Stimulated activated CD4-positive, alpha-beta T cell treated with anti-CD3 and anti-CD28 coated beads, Interleukin-1b, Interleukin-23, amount 100 ng/mL, for 48 hours (primary cell): ENCODE measurements around the gene HCRT.
A peak's percentile ranks its signal among the peaks of the same experiment; 100 is the strongest.
"Not testable (repeated sequence)": the region's sequence is repeated elsewhere in the genome, so short reads cannot be mapped to it uniquely, and the experiment has no call there.

Experiments
- DNase-seq: peaks from one replicate; pipeline ENCODE4 v3.0.0-alpha.2; 2020

Gene HCRT, protein sequence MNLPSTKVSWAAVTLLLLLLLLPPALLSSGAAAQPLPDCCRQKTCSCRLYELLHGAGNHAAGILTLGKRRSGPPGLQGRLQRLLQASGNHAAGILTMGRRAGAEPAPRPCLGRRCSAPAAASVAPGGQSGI

DNA sequence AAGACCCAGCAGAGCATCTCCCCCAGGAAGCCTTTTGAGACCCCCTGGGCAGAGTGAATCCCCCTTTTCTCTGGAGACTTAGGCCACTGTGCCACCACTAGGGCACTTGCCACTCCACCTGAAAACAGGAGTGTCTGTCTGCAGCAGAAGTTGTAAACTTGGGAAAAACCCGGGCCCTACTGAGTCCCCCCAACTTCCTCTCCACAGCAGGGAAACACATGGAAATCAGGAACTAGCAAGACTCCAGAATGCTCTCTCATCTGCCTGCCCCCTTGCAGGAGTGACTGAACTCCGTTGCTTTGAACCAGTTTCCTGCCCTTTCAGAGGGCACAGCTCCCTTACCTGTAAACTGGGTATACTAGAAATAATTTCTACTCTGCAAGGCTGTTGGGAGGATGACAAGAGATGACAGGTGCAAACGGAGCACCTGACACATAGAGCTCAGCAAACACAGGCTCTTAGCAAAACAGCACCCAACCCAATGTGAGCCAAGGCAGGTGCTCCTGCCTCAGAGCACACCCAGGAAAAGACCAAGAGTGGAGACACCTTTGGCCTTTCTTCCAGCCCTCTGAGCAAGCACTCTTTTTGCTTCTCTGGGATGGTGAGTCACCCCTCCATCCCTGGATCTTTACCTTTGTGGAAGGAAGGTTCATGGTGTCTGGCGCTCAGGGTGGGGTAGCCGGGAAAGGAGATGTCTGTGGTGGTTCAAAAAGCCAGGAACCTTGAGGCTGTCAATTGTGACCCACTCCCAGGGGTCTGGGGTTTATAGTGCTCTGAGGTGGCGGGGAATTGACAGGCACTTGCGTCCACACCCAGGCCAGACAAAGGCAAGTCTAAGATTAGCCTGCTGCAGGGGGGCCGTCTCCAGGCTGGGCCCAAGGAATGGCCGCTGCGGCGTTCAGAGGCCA is at the start of gene HCRT:
HCRT (minus strand) TSS at position 740 of the 908 bp plus-strand sequence; CDS start at position 653, 87 bp downstream.
- no peak for DNase-seq

DNA sequence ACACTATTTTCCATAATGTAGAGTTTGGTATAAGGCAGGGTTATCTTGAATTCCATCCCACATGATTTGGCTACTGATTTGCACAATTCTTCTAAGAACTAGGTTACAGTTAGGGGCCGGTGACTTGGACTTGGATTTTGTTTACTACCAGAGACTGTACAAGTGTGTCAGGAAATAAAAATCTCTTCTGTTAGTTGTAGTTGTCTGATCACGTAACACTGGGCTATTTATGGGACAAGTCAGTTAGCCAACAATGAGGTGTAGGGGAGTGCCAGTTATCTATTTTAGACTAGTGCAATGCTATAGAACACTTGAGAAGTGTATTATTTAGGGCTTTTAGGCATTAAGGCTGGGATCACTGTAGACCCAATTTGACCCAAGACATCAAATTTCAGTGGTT is 48.7 kb upstream of the HCRT start:
- DNase-seq: no peak

DNA sequence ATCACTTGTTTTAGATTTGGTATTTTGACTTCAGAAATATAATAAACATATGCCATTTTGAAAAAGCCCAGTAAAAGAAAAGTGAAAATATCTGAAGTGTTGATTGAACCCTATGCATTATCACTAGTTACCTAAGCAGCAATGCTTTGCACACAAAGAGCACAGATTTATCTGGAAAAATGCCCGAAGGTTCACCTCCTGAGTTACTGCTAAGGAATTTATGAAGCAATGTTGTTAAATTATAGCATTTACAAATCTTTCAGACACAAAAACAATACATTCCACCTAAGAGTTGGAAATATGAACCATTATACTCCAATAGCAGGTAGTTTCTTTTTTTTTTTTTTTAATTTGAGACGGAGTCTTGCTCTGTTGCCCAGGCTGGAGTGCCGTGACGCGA is 47.9 kb upstream of the HCRT start:
- DNase-seq: no peak

DNA sequence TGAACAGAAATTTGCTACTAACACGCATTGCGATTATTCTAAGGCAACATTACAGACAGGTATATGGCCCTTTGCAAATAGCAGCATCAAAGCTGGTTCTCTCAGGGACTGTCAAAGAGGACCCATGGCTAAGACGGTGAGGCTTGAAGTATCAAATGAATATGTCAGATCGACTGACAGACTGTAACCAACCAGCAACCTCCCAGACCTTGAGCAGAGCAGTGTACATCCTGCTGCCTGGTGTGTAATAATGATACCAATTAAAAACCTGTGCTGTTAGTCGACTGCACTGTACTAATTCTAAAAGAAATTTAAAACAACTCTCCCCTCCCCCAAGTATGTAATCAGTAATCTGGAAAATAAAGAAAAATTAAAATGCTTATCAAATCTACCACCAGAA is 45.0 kb upstream of the HCRT start:
- DNase-seq: peak; percentile 24

DNA sequence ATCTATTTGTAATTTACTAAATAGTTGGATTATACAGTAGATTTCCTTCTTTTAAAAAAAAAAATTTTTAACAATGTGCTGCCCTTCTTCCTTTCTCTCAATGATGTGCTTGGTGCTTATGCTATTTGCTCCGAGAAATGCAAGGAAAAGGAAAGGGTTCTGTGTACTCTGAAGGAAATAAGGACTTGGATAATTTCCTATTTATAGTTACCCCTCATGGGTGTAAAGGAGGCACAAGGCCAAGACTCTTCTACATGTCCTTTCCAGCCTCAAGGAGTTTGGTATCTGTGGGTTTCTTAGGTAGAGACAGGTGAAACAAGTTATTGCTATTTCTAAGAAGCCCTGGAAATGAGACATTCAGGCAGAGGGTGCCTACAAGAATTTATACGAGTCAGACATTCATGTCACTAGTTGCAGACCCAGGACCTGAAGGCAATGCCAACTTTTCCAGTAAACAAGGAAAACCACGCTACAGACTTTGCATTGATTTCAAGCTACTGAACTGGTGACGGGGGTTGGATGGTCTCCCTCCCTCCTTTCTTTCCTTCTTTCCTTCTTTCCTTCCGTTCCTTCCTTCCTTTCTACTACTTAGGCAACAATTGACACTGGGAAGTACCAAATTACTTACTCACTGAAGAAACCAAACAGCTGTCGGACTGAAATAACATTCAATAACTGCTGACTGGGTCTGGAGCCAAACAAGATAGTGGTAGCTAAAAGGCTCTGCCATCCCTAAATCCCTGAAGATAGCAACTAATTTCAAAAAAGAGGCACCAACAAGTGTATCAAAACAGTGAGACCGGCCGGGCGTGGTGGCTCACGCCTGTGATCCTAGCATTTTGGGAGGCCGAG is 42.8 kb upstream of the HCRT start:
- DNase-seq: no peak

DNA sequence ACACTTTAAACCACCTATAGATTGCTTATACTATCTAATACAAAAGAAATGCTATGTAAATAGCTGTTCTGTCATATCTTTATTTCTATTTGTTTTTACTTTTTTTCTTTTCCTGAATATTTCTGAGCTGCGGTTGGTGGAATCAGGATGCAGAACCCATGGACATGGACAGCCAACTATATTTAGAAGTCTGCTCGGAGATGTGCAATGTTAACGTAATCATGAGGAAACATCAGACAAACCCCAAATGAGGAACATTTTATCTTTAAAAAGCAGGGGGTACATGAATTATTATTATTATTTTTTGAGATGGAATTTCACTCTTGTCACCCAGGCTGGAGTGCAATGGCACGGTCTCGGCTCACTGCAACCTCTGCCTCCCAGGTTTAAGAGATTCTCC is 40.4 kb upstream of the HCRT start:
- DNase-seq: no peak

DNA sequence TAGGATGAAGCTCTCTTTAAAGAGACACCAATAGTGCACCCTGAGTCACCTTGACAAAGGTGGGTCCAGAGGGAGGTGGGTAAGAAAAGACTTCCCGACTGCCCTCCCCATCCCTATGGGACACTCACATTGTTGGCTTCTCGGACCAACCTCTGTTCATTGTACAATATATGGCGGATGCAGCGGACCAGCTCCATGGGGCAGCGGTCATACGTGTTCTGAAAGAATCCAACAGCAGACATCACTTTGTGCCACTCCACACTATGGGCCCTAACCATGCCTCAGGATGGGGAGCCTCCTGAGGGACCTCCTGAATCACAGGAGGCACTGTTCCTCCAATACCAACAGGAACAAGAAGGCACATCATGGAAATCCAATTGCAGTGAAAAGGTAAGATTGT is 39.4 kb upstream of the HCRT start:
- no peak for DNase-seq

DNA sequence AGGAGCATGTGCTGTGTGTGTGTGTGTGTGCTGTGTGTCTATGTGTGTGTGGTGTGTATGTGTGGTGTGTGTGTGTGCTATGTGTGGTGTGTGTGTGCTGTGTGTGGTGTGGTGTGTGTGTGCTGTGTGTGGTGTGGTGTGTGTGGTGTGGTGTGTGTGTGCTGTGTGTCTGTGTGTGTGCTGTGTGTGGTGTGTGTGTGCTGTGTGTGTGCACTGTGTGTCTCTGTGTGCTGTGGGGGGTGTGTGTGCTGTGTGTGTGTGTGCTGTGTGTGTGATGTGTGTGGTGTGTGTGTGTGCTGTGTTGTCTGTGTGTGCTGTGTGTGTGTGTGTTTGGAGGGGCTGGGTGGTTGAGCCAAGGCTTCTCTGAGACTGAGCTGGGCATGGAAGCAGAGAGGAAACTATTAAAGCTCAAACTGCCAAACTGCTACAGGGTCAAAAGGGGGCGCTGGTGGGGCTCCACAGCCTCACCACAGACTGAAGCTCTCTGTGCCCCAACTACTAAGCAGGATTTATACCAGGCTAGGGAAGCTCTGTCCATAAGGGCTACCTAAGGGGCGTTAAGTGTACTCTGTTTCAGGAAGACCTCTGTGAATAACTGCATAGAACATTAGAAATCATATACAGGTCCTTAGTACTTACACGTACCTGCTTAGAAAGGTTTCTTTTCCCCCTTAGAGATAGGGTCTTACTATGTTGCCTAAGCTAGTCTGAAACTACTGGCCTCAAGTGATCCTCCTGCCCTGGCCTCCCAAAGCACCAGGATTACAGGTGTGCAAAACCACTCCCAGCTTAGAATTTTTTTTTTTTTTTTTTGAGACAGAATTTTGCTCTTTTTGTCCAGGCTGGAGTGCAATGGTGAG is 36.9 kb upstream of the HCRT start:
- DNase-seq: peak; percentile 47

DNA sequence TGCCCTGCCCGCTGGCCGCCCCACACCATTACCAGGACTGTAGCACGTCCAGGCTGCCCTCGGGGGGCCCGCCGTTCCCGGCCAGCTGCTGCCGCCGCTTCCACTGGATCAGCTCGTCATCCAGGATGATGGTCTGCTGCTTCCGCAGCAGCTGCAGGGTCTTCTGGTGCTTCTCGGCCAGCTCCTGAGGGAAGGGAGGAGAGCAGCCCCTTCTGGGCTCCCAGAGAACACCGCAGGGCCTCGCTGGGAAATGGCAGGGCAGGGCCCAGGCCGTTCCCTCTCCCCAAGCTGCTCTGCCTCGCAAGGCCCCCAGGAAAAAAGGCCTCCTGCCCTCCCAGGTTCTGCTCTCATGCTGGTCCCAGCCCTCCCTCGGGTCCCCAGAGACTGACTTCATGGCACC is 34.0 kb upstream of the HCRT start:
- DNase-seq: not testable (repeated sequence)

DNA sequence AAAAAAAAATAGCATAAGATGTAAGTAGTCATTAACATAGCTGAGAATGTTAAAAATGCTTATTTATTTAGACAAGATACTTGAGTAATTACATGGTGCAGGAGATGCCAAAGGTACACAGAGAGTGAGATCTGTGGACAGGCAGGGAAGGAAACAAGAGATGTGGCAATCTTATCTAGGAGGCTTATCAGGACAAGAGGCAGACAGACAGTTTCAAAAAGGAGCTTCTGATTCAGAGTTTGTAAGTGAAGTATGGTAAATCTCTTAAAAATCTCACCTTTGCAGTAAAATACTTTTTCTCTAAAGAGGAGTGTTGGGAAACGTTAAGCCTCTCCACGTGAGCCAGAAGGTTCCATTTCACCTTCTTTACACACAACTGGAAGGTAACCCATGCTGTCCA is 28.9 kb upstream of the HCRT start:
- no peak for DNase-seq

DNA sequence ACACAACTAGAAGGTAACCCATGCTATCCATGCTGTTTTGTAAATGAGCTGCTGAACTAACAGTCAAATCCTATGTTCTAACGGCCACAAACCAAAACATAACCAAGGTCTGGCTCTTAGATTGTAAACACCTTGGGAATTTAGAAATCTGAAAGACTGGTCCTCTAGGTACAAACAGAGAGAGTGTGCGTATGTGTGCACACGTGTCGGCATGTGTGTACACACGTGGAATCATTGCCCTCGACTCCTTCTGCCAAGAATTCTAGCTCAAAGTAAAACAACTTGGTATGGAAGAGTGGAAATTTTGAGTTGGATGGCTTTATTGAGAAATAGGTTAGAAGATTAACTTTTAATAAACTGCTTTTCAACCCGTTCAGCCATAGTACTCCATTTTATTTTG is 27.1 kb upstream of the HCRT start:
- no peak for DNase-seq

DNA sequence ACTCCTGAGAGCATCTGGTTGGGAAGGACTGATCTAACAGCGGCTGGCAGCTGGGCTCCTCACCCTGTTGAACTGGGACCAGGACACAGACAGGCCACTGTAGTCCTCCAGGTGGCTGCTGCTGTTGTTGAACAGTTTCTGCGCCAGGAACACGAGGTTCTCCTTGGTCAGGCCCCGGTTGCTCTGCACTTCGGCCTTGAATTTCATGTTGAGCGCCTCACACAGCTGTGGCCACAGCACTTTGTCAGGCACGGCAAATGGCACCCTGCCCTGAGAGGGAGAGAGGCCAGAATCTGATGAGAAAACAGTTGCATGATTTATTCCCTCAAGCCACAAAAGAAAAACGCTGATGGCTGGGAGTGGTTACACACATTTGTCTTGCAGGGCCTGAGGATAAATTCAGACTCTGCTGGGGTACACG is 26.7 kb upstream of the HCRT start:
- not testable (repeated sequence) for DNase-seq

DNA sequence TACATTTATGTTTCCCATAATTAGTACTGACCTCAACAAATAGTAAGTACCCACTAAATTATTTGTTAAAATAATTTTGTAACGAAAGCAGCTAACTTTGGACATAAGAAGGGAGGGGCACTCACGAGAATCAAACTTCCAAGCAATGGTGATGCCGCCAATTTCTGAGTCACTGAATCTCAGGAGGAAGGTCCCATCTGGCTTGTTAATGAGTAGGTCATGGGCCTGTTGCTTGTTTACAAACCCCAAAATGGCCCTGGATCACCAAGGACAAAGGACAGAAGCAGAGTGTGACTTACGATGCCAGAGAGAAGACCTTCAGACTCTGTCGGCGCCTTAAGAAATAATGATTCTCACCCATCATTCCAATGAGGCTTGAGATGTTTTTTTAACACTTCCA is 24.8 kb upstream of the HCRT start:
- no peak for DNase-seq

DNA sequence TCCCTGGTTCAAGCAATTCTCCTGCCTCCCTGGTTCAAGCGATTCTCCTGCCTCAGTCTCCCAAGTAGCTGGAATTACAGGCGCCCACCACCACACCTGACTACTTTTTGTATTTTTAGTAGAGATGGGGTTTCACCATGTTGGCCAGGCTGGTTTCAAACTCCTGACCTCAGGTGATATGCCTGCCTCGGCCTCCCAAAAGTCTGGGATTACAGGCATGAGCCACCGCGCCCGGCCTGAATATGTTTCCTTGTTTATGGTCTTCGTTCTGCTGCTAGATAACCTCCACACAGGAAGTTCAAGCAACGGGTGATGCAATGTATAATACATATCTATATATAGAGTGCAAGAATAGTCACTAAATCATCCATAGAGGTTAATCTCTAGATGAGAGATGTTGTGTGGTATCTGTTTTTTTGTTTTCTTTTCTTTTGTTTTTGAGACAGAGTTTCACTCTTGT is 20.9 kb upstream of the HCRT start:
- not testable (repeated sequence) for DNase-seq

DNA sequence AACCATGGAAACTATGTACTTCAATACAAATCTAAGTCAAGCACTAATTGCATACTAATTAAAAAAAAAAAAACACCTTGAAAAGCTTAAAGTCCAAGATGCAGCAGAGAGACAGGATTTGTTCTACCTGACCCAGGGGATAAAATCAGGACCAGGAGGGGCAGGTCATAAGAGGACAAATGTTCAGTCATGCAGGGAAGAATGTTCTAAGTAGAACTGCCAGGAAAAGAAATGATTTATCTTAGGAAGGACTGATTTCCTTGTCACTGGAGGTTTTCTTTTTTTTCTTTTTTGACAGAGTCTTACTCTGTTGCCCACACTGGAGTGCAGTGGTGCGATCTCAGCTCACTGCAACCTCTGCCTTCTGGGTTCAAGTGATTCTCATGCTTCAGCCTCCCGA is 18.1 kb upstream of the HCRT start:
- DNase-seq: no peak

DNA sequence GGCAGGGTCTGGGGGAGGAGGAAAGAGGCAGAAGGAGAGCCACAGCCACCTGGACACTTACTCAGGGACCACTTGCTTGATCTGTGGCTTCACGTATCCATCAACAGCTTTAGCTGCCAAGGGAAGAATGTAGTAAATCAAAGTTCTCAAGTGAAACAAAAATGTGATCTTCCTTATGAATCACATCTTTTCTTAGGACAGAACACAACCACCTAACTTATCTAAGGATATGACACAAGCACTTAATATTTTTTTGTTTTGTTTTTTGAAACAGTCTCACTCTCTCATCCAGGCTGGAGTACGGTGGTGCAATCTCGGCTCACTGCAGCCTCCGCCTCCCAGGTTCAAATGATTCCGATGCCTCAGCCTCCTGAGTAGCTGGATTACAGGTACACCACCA is 17.4 kb upstream of the HCRT start:
- DNase-seq: no peak

DNA sequence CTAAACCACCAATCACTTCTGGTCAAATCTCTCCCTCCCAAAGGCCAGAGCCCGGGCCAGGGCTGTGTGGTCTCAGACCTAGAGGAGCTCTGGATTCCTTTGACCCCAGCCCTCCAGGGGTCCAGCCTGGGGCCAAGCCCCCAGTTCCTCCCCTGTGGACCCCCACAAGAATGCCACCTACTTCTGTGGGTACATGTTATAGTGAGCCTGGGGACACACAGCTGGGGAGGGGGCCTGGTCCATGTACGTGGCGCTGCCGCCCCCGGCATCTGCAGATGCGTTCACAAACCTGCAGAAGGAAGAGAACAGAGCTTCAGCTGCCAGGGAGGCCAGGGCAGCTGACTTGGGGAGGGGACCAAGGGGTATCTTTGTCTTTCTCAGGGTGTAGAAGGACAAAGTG is 16.9 kb upstream of the HCRT start:
- DNase-seq: no peak

DNA sequence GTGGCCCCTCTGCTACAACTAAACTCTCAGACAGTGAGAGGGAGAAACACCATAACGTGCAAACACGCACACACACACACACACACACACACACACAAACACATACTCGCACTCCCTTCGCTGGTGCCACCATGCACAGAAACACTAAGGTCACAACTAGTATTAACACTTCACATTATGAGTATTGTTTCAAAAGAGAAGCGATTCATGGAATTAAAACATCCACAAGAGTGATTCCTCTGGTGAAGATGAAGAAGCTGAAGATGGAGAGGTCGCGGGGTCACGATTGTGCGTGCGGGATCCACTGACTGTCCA is 16.2 kb upstream of the HCRT start:
- DNase-seq: no peak

DNA sequence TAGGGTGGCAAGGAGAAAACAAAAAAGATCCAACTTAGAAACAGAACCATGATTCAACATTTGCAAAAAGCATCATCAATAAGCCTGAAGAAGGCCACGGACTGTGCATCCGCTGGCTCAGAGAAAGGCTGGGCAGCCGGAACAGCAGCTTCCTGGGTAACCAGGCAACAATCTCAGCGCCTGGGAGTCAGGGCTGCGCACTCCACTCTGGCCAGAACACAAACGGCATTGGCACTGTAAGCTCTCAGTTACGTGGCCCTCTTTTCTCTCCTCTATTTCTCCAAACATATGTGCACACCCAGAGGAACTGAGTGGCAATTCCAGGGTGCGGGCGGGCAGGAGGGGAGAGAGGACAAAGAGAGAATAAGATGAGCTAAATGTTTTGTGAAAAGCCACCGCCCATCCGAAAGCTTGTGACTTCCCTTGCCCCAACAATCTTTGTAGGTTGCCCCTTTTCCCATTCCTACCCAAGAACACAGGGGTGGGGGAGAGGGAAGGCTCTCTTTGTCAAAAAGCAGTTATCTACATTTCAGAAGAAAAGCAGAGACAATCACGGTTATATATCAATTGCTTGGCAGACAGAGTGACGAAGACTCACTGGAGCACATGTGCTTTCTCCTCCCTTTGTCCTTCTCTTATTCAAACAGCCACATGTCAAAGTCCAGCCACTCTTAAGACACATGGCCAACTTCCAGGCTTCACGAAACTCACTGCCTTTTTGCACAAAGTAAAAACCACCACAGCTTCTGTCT is 15.6 kb upstream of the HCRT start:
- DNase-seq: no peak

DNA sequence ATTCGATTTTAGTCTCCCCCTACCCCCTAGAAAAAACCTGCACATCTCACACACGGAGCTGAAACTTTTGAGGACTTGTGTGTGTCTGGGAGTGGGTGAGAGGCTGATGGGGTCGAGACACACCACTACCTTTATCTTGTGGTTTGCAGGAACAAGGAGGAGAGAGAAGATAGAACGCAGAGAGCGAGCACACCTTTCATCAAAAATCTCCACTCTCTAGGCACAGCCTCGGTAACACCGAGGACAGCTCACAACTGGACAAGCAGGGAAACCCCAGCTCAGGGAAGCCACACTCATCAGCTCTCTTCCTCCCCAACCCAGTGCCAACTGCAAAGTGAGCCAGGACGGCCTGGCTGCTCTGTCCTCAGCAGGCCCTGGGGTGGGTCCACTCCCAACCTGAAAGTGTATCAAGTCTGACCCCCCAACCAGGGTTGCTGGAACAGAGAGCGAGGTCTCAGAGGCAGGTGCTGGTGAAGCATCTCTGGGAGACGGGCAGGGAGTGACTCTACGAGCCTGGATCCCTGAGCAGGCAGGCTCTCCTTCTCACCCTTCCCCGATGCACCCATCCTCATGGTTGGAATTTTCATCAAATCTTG is 14.3 kb upstream of the HCRT start:
- DNase-seq: no peak

DNA sequence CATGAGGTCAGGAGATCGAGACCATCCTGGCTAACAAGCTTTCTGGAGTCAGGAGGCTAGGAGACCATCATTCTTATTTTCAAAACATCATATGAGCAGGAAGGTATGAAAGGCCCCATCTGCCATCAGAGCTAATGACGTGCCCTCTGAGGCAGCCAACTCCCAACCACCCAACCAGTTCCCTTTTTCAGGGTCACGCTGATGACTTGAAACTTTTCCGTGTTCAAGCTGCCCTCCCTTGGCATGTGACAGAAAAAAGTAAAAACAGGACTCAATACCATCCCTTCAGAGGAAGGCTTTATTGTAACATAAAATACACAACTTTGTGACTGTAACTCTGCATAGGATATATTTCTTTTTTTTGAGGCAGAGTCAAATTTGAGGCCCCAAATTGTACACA is 13.6 kb upstream of the HCRT start:
- no peak for DNase-seq
